ENCODE data around the gene BRI3BP. TPM values are rescaled to one million over a fixed set of nuclear protein-coding genes. Genes with fewer than 3 reads are reported as not detected.
"Not testable (repeated sequence)": the region's sequence is repeated elsewhere in the genome, so short reads cannot be mapped to it uniquely, and the experiment has no call there.

Gene BRI3BP
- polyA plus RNA-seq, 3 donors, result 8.7 to 11.4 (median 9.4) TPM

DNA sequence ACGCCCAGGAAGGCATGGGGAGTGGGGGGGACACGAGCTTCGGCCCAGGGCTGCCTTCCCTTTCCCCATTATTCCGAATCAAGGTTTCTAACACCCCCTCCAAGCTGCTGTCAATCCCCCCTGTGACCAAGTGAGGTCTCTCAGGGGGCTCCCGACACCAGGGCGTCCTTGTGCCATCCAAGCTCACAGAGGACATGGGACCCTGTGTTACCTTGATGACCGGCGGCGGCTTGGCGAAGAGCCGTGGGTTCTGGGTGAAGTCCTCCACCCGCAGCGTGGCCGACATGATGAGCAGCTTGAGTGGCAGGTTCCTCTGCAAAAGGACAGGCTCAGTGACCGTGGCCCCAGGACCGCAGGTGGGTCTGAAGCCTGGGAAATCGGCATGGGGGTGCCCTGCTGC lies 24.8 kb upstream of the BRI3BP start:
- no peak for DNase-seq

DNA sequence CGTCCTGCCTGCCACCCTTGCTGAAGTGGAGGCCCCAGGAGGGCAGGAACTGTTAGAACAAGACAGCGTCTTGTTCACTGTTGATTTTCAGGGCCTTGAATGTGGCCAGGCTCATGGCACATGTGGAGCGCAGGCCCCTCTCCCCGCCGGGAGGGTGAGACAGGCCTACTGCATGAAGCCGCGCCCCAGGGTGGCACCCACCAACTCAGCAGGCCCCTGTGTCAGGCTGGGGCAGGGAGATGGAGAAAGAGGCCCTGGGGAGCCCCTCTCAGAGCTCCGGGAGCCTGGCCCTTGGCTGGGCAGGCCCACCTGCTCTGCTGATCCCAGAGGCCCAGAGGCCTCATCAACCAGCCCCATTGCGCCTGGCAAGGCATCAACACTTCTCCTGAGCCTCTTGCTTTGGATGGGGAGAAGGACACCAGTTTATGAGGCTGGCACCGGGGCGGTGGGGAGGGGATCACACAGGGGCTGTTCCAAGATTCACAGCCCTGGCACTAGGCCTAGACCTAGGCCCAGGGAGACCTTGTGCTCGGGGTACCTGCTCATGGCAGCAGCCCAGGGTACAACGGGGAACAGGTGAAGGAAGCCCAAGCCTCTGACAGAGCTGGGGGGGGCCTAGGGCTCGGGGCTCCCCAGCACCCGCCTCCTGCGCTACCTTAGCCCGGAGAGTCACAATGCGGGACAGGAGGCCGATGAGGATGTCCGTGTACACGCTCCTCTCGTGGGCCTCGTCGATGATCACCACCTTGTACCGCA lies 22.6 kb upstream of the BRI3BP start:
- DNase-seq, result no peak

DNA sequence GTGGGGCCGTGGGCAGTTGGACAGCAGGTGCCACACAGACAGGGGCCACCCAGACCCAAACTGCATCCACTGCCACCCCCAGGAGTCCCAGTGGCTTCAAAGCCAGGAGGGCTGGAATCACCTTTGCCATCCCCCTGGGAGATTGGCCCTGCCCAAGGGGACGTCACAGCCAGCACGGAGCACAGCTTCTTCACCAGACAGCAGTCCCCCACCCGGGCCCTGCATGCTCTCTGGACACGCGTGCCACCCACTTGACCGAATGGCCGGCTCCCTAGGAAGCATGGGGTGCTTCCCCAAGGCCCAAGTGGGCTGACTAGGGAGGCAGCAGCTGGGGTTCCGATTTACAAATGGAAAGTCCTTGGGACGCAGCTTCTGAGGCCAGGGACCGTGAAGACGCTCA lies 21.8 kb upstream of the BRI3BP start:
- DNase-seq, result no peak

DNA sequence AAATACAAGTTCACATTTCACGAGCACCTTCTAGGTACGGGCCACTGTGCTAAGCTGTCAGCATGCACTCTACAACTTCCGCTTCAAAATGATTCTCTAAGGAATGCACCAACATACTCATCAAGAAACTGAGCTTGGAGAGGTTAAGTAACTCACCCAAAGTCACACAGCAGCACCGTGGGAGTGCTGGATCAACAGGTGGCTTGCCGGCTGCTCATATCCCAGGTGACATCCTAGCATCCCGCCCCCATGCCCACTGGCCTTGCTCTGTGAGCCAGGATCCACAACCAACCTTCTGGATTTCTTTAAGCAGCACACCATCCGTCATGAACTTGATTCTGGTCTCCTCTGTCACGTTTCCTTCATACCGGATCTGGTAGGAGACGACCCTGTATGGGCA lies 21.2 kb upstream of the BRI3BP start:
- DNase-seq, result no peak

DNA sequence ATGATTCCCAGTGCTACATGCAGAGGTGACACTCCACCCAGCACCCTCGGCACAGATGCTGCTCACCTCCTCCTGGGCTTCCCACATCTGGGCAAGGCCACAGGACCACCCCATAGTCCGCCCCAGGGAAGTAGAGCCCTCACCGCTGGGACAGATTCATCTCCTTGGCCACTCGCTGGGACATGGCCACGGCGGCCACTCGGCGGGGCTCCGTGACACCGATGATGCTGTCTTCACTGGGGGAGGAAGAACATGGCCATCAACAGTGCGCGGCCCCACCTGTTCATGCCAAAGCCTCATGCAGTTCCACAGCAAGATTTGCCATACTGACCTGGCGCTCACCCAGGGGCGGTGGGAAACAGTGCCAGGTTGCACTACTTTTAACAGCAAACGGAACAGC lies 18.2 kb upstream of the BRI3BP start:
- no peak for DNase-seq

DNA sequence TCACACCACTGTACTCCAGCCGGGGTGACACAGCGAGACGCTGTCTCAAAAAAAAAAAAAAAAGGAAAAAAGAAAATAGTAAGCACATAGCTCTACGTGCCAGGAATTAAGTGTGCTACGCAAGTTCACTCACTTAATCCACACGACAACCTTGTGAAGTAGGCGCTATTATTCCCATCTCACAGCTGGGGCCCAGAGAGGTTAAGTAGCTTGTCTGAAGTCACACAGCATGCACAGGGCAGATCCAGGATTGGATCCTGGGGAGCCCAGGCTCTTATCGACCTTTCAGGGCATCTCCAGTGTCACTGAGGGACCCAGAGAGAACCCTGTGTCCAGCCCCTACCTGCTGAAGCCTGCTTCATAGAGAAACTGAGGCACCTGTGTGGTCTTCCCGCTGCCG lies 16.4 kb upstream of the BRI3BP start:
- no peak for DNase-seq

DNA sequence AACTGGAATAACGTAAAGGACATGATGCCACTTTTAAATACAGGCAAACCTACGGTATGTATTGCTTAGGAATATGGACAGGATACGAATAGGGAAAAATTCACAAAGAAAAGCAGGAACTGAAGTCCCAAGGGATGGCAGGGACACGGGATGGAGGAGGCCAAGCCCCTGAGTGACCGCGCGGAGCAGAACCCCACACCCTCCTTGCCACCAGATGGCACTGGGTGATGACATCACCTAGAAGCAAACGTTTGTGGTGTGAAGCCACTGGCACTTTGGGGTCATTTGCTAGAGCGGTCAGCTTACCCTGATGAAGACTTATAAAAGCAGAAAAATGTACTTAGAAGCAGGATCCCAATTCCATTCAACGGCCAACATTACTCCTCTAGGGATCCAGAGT lies 13.9 kb upstream of the BRI3BP start:
- no peak for DNase-seq

DNA sequence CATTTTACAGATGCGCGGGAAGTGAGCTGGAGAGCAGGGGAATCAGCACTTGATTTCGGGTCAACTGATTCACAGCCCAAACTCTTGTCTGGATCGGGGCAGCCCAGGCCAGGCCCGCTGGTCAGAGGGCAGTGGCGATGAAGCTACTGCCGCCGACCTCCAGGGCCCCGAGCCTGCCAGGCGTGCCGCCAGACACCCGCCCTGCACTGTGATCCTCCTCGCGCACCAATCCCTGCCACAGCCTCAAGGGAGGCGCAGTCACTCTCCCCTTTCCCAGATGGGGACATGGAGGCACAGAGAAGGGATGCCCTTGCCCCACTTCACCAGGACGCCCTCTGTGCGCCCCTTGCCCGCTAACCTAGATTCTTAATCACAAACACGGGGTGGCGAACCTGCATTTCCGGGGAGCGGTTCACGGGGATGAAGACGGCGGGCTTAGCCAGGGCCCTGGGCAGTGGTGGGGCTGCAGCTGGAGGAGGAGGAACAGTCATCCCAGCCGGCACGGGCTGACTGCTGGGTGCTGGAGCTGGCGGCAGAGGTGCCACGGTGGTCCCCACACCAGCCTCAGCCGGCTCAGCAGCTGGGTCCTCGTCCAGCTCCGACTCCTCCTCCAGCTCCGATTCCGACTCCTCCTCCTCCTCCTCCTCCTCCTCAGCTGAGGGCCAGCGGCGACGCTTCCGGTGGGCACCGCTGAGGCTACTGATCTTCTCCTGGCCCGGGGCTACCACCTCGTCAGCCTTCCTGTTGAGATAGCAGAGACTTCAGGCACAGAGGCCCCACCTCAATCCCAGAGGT lies 13.2 kb upstream of the BRI3BP start:
- no peak for DNase-seq

DNA sequence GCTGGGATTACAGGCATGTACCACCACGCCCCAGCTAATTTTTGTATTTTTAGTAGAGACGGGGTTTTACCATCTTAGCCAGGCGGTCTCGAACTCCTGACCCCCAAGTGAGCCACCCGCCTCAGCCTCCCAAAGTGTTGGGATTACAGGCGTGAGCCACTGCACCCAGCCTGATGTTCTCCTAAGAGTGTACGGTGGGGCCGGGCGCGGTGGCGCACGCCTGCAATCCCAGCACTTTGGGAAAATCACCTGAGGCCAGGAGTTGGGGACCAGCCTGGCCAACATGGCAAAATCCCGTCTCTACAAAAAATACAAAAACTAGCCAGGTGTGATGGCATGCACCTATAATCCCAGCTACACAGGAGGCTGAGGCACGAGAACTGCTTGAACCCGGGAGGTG lies 6.6 kb upstream of the BRI3BP start:
- DNase-seq, result not testable (repeated sequence)

DNA sequence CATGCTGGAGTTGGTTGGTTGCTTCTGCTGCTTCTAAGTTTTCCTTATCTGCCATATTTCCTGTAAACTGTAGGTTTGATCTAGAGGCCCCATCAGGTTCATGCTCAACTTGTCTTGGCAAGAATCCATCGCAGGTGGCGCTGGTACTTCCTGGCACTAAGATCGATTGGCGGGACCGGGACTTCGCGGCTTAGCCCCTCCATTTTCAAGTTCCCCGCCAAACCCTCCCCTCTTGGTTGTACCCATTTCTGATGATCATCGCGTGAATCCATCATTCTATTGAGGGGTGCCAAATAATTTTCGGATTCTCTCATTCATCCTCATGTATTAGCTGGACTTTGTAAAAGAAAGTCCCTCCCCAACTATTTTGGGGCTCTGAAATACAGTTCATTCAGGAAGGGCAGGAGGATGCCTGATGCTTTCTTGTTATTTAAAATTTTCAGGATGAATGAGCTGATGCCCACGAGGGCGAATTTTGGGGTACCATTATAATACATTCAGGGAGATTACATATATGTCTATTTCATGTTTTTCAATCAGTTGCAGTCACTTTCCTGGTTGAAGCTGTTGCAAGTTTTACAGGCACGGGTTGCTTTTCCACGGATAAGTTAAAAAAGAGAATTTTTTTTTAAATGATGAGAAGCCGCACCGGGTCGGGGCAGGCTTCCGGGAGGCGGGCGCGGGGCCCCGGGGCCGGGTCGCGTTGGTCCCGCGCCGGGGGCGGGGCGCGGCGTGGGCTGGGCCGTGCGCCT lies 395 bp upstream of the BRI3BP start:
- DNase-seq, result peak; percentile 79

DNA sequence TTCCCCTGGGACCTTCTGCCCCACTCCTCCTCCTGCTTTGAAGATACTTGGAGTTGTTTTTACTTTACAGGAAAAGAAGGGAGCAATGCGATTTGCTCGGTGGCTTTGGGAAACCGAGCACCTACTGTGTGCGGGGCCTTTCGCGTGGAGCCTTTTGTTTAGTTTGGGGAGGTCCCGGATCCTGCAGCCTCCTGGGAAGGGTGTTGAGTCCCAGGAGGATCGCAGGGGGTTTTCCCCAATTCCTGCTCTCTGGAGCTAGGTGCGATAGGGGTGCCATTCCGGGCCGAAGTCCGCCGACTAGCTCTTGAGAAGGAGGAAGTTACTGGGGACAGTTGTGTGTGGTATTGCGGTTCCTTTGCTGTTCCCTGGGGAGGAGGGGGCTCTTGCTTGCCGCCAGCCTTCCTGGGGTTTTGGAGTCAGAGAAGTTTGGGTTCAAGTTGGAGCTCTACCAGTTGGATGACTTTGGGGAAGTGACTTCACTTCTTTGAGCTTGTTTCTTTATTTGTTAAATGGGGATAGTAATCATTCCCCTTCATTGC lies 1.1 kb downstream of the BRI3BP start:
- peak; percentile 7 for DNase-seq

DNA sequence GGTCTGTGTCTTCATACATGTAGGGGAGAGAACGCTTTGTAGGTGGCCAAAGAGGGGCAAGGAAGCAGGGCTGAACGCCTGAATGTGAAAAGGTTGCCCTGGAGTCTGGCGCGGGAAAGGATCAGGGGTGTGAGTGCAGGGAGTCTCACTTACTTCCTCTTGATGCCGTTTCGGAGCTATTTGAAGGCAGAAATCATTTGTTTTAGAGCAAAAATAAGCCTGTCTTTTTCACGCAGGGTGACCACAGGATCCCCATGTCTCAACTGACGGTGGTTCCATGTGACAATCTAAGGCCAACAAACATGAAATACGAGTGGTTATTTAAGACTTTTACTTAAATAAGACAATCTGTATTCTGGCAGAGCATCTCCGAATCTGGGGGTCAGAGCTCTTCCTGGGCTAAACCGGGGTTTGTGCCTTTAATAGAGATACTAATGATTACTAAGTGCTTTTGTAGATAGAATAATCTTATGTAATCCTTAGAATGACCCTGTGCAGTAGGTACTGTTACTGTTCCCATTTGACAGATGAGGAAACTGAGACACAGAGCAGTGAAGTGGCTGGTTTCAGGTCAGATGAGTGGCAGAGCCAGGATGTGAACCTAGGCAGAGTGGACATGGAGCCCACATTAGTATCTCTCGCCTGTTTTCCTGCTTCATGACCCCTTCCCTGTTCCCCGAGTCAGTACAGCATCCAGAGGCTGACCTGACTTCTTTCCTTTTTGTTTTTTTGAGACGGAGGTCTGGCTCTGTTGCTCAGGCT lies 1.9 kb downstream of the BRI3BP start:
- DNase-seq, result no peak

DNA sequence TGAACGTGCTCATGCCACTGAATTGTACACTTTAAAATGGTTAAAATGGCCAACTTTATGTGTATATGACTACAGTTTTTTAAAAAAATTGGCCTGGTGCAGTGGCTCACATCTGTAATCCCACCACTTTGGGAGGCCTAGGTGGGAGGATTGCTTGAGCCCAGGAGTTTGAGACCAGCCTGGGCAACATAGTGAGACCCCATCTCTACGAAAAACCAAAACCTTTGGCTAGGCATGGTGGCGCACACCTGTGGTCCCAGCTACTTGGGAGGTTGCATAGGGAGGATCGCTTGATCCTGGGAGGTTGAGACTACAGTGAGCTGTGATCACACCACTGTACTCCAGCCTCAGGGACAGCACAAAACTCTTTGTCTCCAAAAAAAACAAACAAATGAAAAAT lies 5.3 kb downstream of the BRI3BP start:
- DNase-seq, result no peak

DNA sequence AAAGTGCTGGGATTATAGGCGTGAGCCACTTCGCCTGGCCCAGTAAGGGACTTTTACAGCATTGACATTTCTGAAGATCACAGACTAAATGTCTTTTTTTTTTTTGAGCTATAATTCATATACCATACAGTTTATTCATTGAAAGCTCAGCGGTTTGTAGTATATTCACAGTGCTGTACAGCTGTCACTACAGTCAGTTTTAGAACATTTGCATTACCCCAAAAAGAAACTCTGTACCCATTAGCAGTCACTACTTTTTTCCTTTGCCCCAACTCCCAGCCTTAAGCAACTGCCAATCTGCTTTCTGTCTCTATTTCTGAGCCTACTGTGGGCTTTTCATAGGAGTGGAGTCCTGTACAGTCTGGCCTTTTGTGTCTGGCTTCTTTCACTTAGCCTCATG lies 8.2 kb downstream of the BRI3BP start:
- DNase-seq, result no peak

DNA sequence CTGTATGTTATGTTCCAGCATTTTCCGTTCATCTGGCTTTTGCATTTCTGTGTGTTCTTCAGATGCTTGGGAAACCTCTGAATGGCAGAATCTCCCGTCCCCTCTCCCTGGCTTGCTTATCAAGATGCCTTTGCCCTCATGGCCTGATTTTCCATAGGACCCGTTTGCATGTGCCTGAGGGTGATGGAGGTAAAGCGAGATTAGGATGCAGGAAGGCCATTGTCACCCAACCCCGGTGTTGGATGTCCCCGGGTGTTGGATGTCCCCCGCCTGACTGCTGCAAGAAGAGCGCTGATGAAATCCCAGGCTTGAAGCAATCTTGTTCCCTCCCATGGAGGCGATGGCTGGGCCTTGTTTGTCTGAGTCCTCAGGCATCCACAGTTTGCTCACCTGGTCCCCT lies 9.6 kb downstream of the BRI3BP start:
- DNase-seq, result no peak

DNA sequence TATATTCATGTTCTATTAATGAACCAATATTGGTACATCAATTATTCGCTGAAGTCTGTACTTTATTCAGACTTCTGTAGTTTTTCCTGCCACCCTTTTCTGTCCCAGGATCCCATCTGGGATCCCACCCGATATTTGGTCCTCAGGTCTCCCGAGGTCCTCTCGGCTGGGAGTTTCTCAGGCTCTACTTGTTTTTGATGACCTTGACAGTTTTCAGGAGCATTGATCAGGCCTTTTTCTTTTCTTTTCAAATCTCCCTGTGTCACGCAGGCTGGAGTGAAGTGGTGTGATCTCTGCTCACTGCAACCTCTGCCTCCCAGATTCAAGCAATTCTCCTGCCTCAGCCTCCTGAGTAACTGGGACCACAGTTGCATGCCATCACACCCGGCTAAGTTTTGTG lies 11.2 kb downstream of the BRI3BP start:
- DNase-seq, result no peak

DNA sequence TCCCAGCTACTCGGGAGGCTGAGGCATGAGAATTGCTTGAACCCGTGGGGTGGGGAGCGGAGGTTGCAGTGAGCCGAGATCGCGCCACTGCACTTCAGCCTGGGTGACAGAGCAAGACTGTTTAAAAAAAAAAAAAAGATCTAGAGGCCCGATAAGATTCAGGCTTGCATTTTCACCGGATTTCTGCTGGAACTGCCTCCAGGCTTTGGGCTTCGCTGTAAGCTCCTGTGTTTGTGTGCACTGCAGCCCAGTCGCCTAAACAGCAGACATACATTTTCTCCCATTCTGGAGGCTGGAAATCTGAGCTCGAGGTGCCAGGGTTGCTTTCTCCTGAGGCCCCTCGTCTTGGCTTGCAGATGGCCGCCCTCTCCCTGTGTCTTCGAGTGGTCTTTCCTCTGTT lies 12.2 kb downstream of the BRI3BP start:
- peak; percentile 12 for DNase-seq

DNA sequence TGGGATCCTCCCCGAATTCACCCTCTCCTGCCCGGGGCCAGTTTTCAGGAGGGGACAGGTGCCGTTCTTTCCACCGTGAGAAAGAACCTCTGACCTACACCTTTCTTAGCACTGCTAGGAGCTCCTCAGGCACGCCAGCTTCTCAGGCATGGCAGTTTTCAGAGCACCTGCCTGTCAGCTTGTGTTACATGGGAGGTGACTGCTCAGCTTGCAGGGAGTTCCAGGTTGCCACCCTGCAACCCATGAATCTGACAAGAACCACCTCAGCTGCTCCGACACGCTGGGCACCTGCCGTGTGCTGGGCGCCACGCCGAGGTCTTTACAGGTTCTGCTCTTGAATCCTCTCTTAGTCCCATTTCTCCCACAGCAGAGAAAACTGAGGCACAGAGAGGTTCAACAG lies 12.9 kb downstream of the BRI3BP start:
- peak; percentile 27 for DNase-seq

DNA sequence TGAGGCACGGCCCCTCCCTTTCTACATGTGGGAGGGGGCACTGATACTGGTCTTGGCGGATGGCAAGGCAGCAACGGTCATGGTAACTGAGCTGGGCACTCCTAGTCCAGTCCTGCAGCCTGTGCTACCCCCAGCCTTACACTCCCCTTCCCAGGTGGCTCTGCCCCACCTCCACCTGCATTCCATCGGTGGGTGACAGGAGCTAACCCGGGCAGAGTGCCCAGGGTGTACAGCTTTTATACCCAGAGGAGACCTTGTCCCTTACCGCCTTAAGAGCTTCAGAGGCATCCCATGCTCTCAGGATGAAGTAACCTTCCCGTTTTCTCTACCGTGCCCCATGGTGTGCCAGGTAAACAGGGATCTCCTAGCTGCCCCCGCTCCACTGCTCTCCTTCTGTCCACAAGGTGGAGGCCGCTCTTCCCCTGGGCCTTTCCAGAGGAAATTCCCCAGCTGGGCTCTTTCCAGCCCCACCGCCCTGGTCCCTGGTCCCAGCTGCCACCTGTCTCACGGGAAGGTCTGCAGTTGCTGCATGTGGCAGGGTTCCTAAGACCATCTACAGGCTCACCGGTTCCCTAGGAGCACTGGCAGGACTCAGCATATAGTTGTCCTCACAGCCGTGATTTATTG lies 20.5 kb downstream of the BRI3BP start:
- peak; percentile 7 for DNase-seq

DNA sequence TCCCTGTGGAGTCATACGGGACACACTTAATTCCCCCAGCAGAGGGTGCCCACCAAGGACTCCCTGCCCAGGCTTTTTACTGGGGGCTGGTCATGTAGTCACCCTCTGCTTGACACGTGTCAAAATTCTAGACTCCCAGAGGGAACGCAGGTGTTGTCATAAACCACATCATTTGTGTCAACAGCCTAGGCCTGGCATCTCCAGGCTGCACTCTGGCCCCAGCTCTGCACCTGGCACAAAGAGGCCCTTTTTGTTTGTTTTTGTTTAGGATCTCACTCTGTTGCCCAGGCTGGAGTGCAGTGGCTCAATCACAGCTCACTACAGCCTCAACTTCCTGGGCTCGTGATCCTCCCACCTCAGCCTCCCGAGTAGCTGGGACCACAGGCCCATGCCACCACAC lies 21.1 kb downstream of the BRI3BP start:
- DNase-seq, result no peak

DNA sequence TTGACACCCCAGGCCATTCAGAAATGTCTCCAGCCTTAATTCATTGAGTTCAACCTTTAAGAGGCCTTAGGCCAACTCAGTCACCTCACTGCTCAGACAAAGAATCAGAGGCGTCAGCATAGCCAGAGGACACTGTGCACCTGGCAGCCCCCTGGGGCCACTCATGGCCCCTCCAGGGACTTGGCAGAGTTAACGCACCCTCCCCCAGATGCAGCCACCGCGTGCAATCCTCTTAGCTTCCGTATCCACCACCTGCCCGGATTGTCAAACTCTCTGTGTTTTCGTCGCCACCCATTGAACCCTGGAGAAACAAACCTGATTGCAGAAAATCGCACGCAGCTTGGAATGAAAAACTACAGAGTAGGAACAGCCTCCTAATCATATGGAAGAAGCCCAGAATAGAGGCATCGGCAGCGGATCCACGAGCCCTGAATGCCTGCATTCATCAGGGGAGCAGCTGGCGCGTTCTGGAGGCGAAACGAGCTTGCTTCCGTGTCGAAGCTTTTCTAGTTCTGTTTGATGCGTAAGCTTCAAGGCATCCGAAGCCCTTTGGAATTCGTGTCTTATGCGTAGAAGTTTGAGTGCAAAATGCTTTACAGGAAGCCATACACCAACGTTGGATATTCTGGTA lies 22.4 kb downstream of the BRI3BP start:
- no peak for DNase-seq
